CD4-positive, alpha-beta memory T cell (primary cell): ENCODE data around the gene SIDT2. TPM values are rescaled to one million over a fixed set of nuclear protein-coding genes. Genes with fewer than 3 reads are reported as not detected.

Source experiments
- CTCF ChIA-PET: fragments of 350-600 bp; sonication (Branson Sonifier 250); formaldehyde crosslinking; loops from one replicate; lab custom pipeline; 2021; ENCODE audit warnings: inconsistent platforms; ENCODE audit not compliant: partially characterized antibody; lab: Charles Lee
- POLR2A ChIA-PET: fragments of 350-600 bp; sonication (Branson Sonifier 250); formaldehyde crosslinking; loops from one replicate; lab custom pipeline; 2021; ENCODE audit not compliant: partially characterized antibody; lab: Charles Lee
- DNase-seq, 5 donors: peaks; one replicate each; pipeline versions ENCODE4 v3.0.0 to v3.0.0-alpha.2; 2020 to 2022; ENCODE audit warnings: mixed read lengths in 1 of 5
- H3K27ac ChIP-seq: one replicate; pipeline ENCODE4 v1.7.0; 2013; ENCODE audit warnings: low read depth, low read length
- H3K27me3 ChIP-seq: 2 replicates; pipeline ENCODE4 v1.7.0; 2013; ENCODE audit warnings: mild to moderate bottlenecking, low read length, moderate library complexity; ENCODE audit not compliant: insufficient read depth
- H3K36me3 ChIP-seq: 2 replicates; pipeline ENCODE4 v1.7.0; 2013; ENCODE audit warnings: mild to moderate bottlenecking, low read length, moderate library complexity; ENCODE audit not compliant: insufficient read depth
- H3K4me1 ChIP-seq: 2 replicates; pipeline ENCODE4 v1.7.0; 2013; ENCODE audit warnings: mild to moderate bottlenecking, low read length, moderate library complexity; ENCODE audit not compliant: insufficient read depth
- H3K4me3 ChIP-seq, 2 donors: one replicate each; pipeline ENCODE4 v1.7.0; 2013; ENCODE audit warnings: low read length in 2 of 2, mild to moderate bottlenecking in 1 of 2
- H3K9me3 ChIP-seq, 2 donors: one replicate each; pipeline ENCODE4 v1.7.0; 2013; ENCODE audit warnings: low read length in 2 of 2, control low read depth in 1 of 2; ENCODE audit not compliant: control insufficient read depth in 1 of 2
- H3K27ac Mint-ChIP-seq, 7 donors: one replicate each; pipeline ENCODE4 v1.8.0; 2020 to 2021; ENCODE audit warnings: mixed read lengths in 7 of 7, mild to moderate bottlenecking in 6 of 7, inconsistent platforms in 3 of 7, moderate library complexity in 3 of 7
- H3K27me3 Mint-ChIP-seq, 2 donors: one replicate each; pipeline ENCODE4 v1.8.0; 2020 to 2021; ENCODE audit warnings: mixed read lengths in 2 of 2
- H3K36me3 Mint-ChIP-seq, 2 donors: one replicate each; pipeline ENCODE4 v1.8.0; 2020 to 2021; ENCODE audit warnings: mixed read lengths in 2 of 2, inconsistent platforms in 1 of 2, mild to moderate bottlenecking in 1 of 2
- H3K4me1 Mint-ChIP-seq, 4 donors: one replicate each; pipeline ENCODE4 v1.8.0; 2020 to 2021; ENCODE audit warnings: mixed read lengths in 4 of 4, mild to moderate bottlenecking in 1 of 4
- H3K4me3 Mint-ChIP-seq, 8 donors: one replicate each; pipeline ENCODE4 v1.8.0; 2020 to 2021; ENCODE audit warnings: mixed read lengths in 8 of 8, mild to moderate bottlenecking in 7 of 8, moderate library complexity in 6 of 8, inconsistent platforms in 3 of 8
- H3K9me3 Mint-ChIP-seq, 8 donors: one replicate each; pipeline ENCODE4 v1.8.0; 2020 to 2021; ENCODE audit warnings: mixed read lengths in 8 of 8, mild to moderate bottlenecking in 5 of 8, inconsistent platforms in 3 of 8, moderate library complexity in 1 of 8
- intact Hi-C: fragments of 100-400 bp; cut with micrococcal nuclease; formaldehyde crosslinking; loops from one replicate; pipeline ENCODE4 v1.15.1; 2023
- polyA plus RNA-seq, 2 donors: library from polyadenylated mRNA; unstranded; fragments of 300-500 nt; fragmentation: Illumina TruSeq; gene quantifications; one replicate each; pipeline ENCODE4 v1.2.3, GENCODE V29; 2021
- total RNA-seq, 2 experiments: library from RNA; stranded (reverse); gene quantifications; one replicate each; pipeline ENCODE4 v1.2.3, GENCODE V29; 2021

The SIDT2 gene
- total and polyA plus RNA-seq, 4 experiments from 2014 or later: 2.1 to 67.3 (median 32.2) TPM

DNA sequence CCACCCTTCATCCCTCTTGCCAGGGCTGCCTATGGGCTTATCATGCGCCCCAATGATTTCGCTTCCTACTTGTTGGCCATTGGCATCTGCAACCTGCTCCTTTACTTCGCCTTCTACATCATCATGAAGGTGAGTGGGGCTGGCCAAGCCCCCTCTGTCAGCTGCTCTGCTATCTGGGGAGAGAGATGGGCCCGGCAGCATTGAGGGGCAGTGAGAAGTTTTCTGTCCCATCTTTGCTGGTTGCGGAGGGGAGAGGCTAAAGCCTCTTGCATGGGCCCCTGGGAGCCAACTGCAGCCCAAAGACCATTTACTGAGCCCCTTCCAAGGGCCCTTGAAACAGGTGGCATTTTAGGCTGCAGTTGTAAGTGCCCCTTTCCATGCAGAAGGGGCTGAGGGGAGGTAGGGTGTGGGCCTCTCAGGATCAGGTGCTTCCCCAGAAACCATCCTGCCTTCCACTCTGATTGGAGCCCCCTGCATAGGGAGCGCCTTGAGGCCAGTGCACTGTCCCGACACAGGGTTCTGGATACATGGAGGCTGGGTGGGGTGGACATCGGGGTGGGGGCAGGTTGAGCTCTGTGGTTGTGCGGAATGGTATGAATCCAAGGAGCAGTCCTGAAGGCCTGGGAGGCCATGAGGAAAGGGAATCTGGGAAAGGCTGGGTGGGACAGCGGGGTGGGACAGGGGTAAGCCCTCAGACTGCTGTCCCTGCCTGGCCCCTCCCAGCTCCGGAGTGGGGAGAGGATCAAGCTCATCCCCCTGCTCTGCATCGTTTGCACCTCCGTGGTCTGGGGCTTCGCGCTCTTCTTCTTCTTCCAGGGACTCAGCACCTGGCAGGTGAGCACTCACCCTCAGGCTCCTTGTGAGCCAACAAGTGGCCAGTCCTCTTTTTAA is 14.8 kb downstream of the SIDT2 start:
- H3K27ac ChIP-seq: no peak overlapping the region
- H3K36me3 ChIP-seq: peaks cover 8% of the 10 kb centered on the region
- ChIA-PET CTCF (no interaction called here), POLR2A (interaction anchor here (0.9 to 3.2 kb wide), 2 partner anchors 14 to 49 kb away, joined by 3 to 17 read pairs; partner anchors contain the start of genes PAFAH1B2 and SIDT2)
- peaks cover 0 to 20% (median 7%) of the 10 kb centered on the region in 4 donors for H3K4me1 Mint-ChIP-seq
- H3K27me3 ChIP-seq: no peaks in the 10 kb centered on the region
- no peaks in the 10 kb centered on the region for H3K9me3 ChIP-seq
- H3K9me3 Mint-ChIP-seq: no peaks in the 10 kb centered on the region
- H3K36me3 Mint-ChIP-seq: peaks cover 5 to 17% of the 10 kb centered on the region in 2 donors
- peak overlapping the region; percentile 5 to 70 (median 46) for H3K27ac Mint-ChIP-seq
- intact Hi-C loops: no loop called here
- no peak overlapping the region for H3K4me3 Mint-ChIP-seq
- H3K27me3 Mint-ChIP-seq: no peaks in the 10 kb centered on the region
- DNase-seq: no peak
- H3K4me3 ChIP-seq: no peak overlapping the region
- no peaks in the 10 kb centered on the region for H3K4me1 ChIP-seq

- ChIA-PET POLR2A (interaction anchor here (0.9 to 3.2 kb wide), 3 partner anchors 9 to 50 kb away, joined by 3 to 17 read pairs (median 4); partner anchors contain the start of genes PAFAH1B2 and SIDT2), CTCF (interaction anchor here (1.3 to 1.8 kb wide), 2 partner anchors 49 to 88 kb away, joined by 3 to 5 read pairs; no protein-coding TSS in a partner anchor)
- Mint-ChIP-seq H3K27ac (peak overlapping the region in 1 of 7 donors; percentile 58), H3K27me3 (no peaks in the 10 kb centered on the region), H3K4me1 (peaks cover 0 to 20% (median 7%) of the 10 kb centered on the region in 4 donors), H3K9me3 (no peaks in the 10 kb centered on the region), H3K36me3 (peaks cover under 1 to 17% of the 10 kb centered on the region in 2 donors), H3K4me3 (no peak overlapping the region)
- Histone ChIP-seq H3K4me3 (no peak overlapping the region), H3K27ac (no peak overlapping the region), H3K36me3 (no peaks in the 10 kb centered on the region), H3K9me3 (no peaks in the 10 kb centered on the region), H3K27me3 (no peaks in the 10 kb centered on the region), H3K4me1 (no peaks in the 10 kb centered on the region)
- DNase-seq: no peak
- intact Hi-C loops: no loop called here
Observed at GRCh38 chr11:117194267-117194666, 15.7 kb downstream of the SIDT2 start.

DNA sequence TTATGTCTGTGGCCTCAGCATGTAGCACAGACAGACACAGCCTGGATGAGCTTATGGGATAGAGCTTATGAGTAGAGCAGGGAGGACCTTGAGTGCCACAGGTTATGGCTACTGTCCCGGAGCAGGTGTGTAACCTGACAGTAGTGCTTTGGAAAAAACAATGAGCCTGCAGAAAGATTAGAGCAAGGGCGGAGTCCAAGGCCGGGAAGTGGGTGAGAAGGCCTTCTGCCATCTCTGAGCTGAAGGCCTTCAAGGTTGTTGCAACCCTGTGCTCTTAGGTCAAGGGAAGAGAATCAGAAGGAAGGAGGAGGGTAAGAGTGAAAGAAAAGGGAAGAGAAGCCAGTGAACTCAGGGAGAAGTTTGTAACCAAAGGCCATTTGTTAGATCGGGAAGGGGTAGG is 16.7 kb downstream of the SIDT2 start:
- Mint-ChIP-seq H3K27me3 (no peaks in the 10 kb centered on the region), H3K9me3 (no peaks in the 10 kb centered on the region), H3K27ac (peak overlapping the region in 6 of 7 donors; percentile 54 to 87 (median 58)), H3K4me1 (peaks cover 0 to 20% (median 7%) of the 10 kb centered on the region in 4 donors), H3K36me3 (peaks cover 0 to 17% of the 10 kb centered on the region in 2 donors), H3K4me3 (no peak overlapping the region)
- no peaks in the 10 kb centered on the region for H3K27me3 ChIP-seq
- H3K4me1 ChIP-seq: no peaks in the 10 kb centered on the region
- intact Hi-C loops: no loop called here
- DNase-seq: no peak
- no peaks in the 10 kb centered on the region for H3K36me3 ChIP-seq
- H3K9me3 ChIP-seq: no peaks in the 10 kb centered on the region
- H3K4me3 ChIP-seq: no peak overlapping the region
- H3K27ac ChIP-seq: no peak overlapping the region
- ChIA-PET CTCF (interaction anchor here (1.0 to 1.8 kb wide), 4 partner anchors 16 to 643 kb away, joined by 3 to 5 read pairs (median 4); partner anchors contain the start of gene SIDT2), POLR2A (interaction anchor here (0.7 to 3.2 kb wide), 3 partner anchors 8 to 16 kb away, joined by 3 to 17 read pairs (median 4); partner anchors contain the start of gene SIDT2)

DNA sequence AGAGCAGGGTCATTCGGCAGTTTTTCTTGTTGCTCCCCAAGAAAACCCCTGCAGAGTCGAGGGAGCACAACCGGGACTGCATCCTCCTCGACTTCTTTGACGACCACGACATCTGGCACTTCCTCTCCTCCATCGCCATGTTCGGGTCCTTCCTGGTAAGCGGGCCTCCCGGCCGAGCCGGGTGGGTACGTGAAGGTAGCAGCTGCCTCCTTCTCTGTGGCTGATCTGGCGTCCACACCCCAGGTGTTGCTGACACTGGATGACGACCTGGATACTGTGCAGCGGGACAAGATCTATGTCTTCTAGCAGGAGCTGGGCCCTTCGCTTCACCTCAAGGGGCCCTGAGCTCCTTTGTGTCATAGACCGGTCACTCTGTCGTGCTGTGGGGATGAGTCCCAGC is 17.2 kb downstream of the SIDT2 start:
- Histone ChIP-seq H3K27ac (no peak overlapping the region), H3K4me1 (no peaks in the 10 kb centered on the region), H3K9me3 (no peaks in the 10 kb centered on the region), H3K36me3 (no peaks in the 10 kb centered on the region), H3K4me3 (no peak overlapping the region), H3K27me3 (no peaks in the 10 kb centered on the region)
- ChIA-PET CTCF (interaction anchor here (1.0 to 1.8 kb wide), 3 partner anchors 17 to 642 kb away, joined by 4 to 5 read pairs (median 5); partner anchors contain the start of gene SIDT2), POLR2A (interaction anchor here (1.0 to 3.2 kb wide), 2 partner anchors 17 to 34 kb away, joined by 3 to 17 read pairs; partner anchors contain the start of gene SIDT2)
- intact Hi-C loops: no loop called here
- no peaks in the 10 kb centered on the region for H3K9me3 Mint-ChIP-seq
- peak overlapping the region; percentile 30 to 82 (median 64) for H3K27ac Mint-ChIP-seq
- no peak for DNase-seq
- H3K36me3 Mint-ChIP-seq: peaks cover 0 to 17% of the 10 kb centered on the region in 2 donors
- H3K4me1 Mint-ChIP-seq: peaks cover 0 to 22% (median 7%) of the 10 kb centered on the region in 4 donors
- no peak overlapping the region for H3K4me3 Mint-ChIP-seq
- H3K27me3 Mint-ChIP-seq: no peaks in the 10 kb centered on the region

DNA sequence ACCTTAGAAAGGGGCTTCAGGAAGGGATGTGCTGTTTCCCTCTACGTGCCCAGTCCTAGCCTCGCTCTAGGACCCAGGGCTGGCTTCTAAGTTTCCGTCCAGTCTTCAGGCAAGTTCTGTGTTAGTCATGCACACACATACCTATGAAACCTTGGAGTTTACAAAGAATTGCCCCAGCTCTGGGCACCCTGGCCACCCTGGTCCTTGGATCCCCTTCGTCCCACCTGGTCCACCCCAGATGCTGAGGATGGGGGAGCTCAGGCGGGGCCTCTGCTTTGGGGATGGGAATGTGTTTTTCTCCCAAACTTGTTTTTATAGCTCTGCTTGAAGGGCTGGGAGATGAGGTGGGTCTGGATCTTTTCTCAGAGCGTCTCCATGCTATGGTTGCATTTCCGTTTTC is 18.5 kb downstream of the SIDT2 start:
- H3K4me1 Mint-ChIP-seq: peaks cover 0 to 19% (median 6%) of the 10 kb centered on the region in 4 donors
- Histone ChIP-seq H3K27ac (no peak overlapping the region), H3K36me3 (no peaks in the 10 kb centered on the region), H3K27me3 (no peaks in the 10 kb centered on the region), H3K4me1 (no peaks in the 10 kb centered on the region), H3K4me3 (no peak overlapping the region), H3K9me3 (no peaks in the 10 kb centered on the region)
- no peak for DNase-seq
- H3K27me3 Mint-ChIP-seq: no peaks in the 10 kb centered on the region
- no peaks in the 10 kb centered on the region for H3K9me3 Mint-ChIP-seq
- intact Hi-C loops: no loop called here
- ChIA-PET CTCF (no interaction called here), POLR2A (interaction anchor here (1.0 to 3.3 kb wide), 2 partner anchors 17 to 33 kb away, joined by 3 to 15 read pairs; partner anchors contain the start of gene SIDT2)
- H3K36me3 Mint-ChIP-seq: peaks cover 0 to 13% of the 10 kb centered on the region in 2 donors
- H3K4me3 Mint-ChIP-seq: no peak overlapping the region
- H3K27ac Mint-ChIP-seq: peak overlapping the region in 3 of 7 donors; percentile 4 to 42 (median 8)

GRCh38 chr11:117197516-117198456 is 19.2 kb downstream of the SIDT2 start:
- Histone ChIP-seq H3K4me3 (no peak overlapping the region), H3K36me3 (no peaks in the 10 kb centered on the region), H3K27me3 (no peaks in the 10 kb centered on the region), H3K27ac (no peak overlapping the region), H3K9me3 (no peaks in the 10 kb centered on the region), H3K4me1 (no peaks in the 10 kb centered on the region)
- Mint-ChIP-seq H3K4me3 (no peak overlapping the region), H3K4me1 (peaks cover 0 to 14% (median 6%) of the 10 kb centered on the region in 4 donors), H3K36me3 (peaks cover 0 to 15% of the 10 kb centered on the region in 2 donors), H3K9me3 (no peaks in the 10 kb centered on the region), H3K27me3 (no peaks in the 10 kb centered on the region), H3K27ac (peak overlapping the region in 4 of 7 donors; percentile 5 to 76 (median 42))
- intact Hi-C loops: no loop called here
- ChIA-PET CTCF (interaction anchor here (0.9 kb wide), 1 partner anchor 17 kb away, joined by 3 read pairs; no protein-coding TSS in a partner anchor), POLR2A (interaction anchor here (3.3 kb wide), 1 partner anchor 18 kb away, joined by 15 read pairs; the partner anchor contains the start of gene SIDT2)
- no peak for DNase-seq
